ENCODE measurements around the gene OR52B6. TPM values are rescaled to one million over a fixed set of nuclear protein-coding genes. Genes with fewer than 3 reads are reported as not detected.

The OR52B6 gene
- total and polyA plus RNA-seq, 10 of the 15 experiments (the other 5 are each of a cell fraction or from before 2014, with no cell fraction given), result 0.07 TPM; not detected in 9

GRCh38 chr11:5620651-5621521 is 40.2 kb downstream of the OR52B6 start (continued):
- TF ChIP-seq, protein P1, sequence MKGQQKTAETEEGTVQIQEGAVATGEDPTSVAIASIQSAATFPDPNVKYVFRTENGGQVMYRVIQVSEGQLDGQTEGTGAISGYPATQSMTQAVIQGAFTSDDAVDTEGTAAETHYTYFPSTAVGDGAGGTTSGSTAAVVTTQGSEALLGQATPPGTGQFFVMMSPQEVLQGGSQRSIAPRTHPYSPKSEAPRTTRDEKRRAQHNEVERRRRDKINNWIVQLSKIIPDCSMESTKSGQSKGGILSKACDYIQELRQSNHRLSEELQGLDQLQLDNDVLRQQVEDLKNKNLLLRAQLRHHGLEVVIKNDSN (IDR thresholded peaks at IDR 0.05; ENCODE audit: borderline replicate concordance, extremely low read length, insufficient read depth, low read depth, low read length), result no peak

DNA sequence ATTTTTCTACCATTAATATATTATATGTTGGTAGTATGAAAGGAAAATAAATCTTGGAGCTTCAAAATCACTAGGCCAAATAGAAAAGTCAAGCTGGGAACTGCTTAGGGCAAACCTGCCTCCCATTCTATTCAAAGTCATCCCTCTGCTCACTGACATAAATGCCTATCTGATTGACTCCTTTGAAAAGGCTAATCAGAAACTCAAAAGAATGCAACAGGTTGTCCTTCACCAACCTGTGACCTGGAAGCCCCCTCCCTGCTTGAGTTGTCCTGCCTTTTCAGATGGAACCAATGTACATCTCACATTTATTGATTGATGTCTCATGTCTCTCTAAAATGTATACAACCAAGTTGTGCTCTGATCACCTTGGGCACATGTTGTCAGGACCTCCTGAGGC is 40.9 kb downstream of the OR52B6 start:
- TF ChIP-seq, protein P2, sequence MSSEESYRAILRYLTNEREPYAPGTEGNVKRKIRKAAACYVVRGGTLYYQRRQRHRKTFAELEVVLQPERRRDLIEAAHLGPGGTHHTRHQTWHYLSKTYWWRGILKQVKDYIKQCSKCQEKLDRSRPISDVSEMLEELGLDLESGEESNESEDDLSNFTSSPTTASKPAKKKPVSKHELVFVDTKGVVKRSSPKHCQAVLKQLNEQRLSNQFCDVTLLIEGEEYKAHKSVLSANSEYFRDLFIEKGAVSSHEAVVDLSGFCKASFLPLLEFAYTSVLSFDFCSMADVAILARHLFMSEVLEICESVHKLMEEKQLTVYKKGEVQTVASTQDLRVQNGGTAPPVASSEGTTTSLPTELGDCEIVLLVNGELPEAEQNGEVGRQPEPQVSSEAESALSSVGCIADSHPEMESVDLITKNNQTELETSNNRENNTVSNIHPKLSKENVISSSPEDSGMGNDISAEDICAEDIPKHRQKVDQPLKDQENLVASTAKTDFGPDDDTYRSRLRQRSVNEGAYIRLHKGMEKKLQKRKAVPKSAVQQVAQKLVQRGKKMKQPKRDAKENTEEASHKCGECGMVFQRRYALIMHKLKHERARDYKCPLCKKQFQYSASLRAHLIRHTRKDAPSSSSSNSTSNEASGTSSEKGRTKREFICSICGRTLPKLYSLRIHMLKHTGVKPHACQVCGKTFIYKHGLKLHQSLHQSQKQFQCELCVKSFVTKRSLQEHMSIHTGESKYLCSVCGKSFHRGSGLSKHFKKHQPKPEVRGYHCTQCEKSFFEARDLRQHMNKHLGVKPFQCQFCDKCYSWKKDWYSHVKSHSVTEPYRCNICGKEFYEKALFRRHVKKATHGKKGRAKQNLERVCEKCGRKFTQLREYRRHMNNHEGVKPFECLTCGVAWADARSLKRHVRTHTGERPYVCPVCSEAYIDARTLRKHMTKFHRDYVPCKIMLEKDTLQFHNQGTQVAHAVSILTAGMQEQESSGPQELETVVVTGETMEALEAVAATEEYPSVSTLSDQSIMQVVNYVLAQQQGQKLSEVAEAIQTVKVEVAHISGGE (CRISPR knock-in tag; IDR thresholded peaks at IDR 0.05), result no peak
- TF ChIP-seq ATF7 (IDR thresholded peaks at IDR 0.05; ENCODE audit: low read depth) (no peak), ZBED1 (IDR thresholded peaks at IDR 0.05; ENCODE audit: borderline replicate concordance) (no peak), CREB1 (IDR thresholded peaks at IDR 0.05; ENCODE audit: low read depth) (no peak), TCF7 (IDR thresholded peaks at IDR 0.05; ENCODE audit: borderline replicate concordance) (no peak), JUNB (IDR thresholded peaks at IDR 0.05) (no peak), PAX5 (IDR thresholded peaks at IDR 0.05; ENCODE audit: borderline replicate concordance, low read depth, low read length) (no peak), RFX5 (IDR thresholded peaks at IDR 0.05; ENCODE audit: low read depth, low read length) (no peak), ELK1 (IDR thresholded peaks at IDR 0.05; ENCODE audit: low read depth, low read length) (no peak)
- Histone ChIP-seq H3K79me2 (ENCODE audit: control insufficient read depth, insufficient read depth, low read length) (peaks cover 17% of the 10 kb centered on the region), H3K36me3 (ENCODE audit: control insufficient read depth in 2 of 2, insufficient read depth in 2 of 2, low read length in 1 of 2) (no peaks in the 10 kb centered on the region), H3K27ac (ENCODE audit: control insufficient read depth, insufficient read depth) (no peak overlapping the region), H3K27me3 (replicated peaks in 1 of 2; ENCODE audit: control insufficient read depth in 2 of 2, insufficient read depth in 2 of 2, low read length in 1 of 2) (no peaks in the 10 kb centered on the region), H3K4me2 (ENCODE audit: control insufficient read depth, insufficient read depth) (no peak overlapping the region), H4K20me1 (ENCODE audit: control insufficient read depth, insufficient read depth) (no peaks in the 10 kb centered on the region), H3K9ac (ENCODE audit: control insufficient read depth, insufficient read depth, low read length) (no peak overlapping the region), H3K4me1 (ENCODE audit: control insufficient read depth, insufficient read depth, low read length) (peaks cover 2% of the 10 kb centered on the region; the same call in 1 of the 2 replicates), H2AFZ (ENCODE audit: control insufficient read depth, low read depth, low read length) (no peak overlapping the region), H3K9me3 (replicated peaks; ENCODE audit: control insufficient read depth, insufficient read depth, low read length) (no peaks in the 10 kb centered on the region), H3K4me3 (no peak overlapping the region)
- in situ Hi-C loops (cut with MboI) (loop anchor here (10.0 kb wide), 1 partner anchor 1123 kb away; no protein-coding TSS in a partner anchor), intact Hi-C loops (cut with micrococcal nuclease; ENCODE audit: unreplicated experiment) (no loop called here)
- SMC1A ChIA-PET (ENCODE audit: uncharacterized antibody, unreplicated experiment), result interaction anchor here (0.8 to 1.5 kb wide), 4 partner anchors 11 to 732 kb away, joined by 3 to 5 read pairs (median 4); no protein-coding TSS in a partner anchor
- FAIRE-seq, result no peak
- BruUV-seq (replicated peaks), result no TSS peak
- no peak for DNase-seq (ENCODE audit: low read depth, low spot score)
- RAD21 ChIA-PET (ENCODE audit: unreplicated experiment), result interaction anchor here (1.6 kb wide), 1 partner anchor 69 kb away, joined by 4 read pairs; the partner anchor contains the start of gene TRIM22
- ATAC-seq, result no peak
- CTCF ChIA-PET, result interaction anchor here (0.9 to 1.5 kb wide), 2 partner anchors 11 to 22 kb away, joined by 3 to 6 read pairs; no protein-coding TSS in a partner anchor
- POLR2A ChIA-PET, result interaction anchor here (1.2 to 1.4 kb wide), 2 partner anchors 11 to 12 kb away, joined by 3 read pairs; no protein-coding TSS in a partner anchor

Measured in GM12878 (cell line).